Right lobe of liver (tissue), 4 donors: ENCODE results near the gene FOXRED2.

Experiments
- POLR2A ChIP-seq: fragments of 450-650 bp; IDR thresholded peaks from one replicate; pipeline ENCODE4 v1.6.1; 2017; ENCODE audit warnings: antibody characterized with exemption, mild to moderate bottlenecking
- TF ChIP-seq, protein P1 (sequence below), 4 donors: fragments of 200-600 bp in 3 of 4; fragments of 450-650 bp in 1 of 4; IDR thresholded peaks; one replicate each; pipeline versions ENCODE4 v1.5.1 to v1.8.0; 2016 to 2022; ENCODE audit warnings: antibody characterized with exemption in 4 of 4, mild to moderate bottlenecking in 2 of 4
- donor health status: DM: no; HTN: no; CAD: no.
- donor health status: DM: no; HTN: no; CAD: no.
- donor health status: DM: no; HTN: yes; CAD: no.

- TF ChIP-seq, protein P1, sequence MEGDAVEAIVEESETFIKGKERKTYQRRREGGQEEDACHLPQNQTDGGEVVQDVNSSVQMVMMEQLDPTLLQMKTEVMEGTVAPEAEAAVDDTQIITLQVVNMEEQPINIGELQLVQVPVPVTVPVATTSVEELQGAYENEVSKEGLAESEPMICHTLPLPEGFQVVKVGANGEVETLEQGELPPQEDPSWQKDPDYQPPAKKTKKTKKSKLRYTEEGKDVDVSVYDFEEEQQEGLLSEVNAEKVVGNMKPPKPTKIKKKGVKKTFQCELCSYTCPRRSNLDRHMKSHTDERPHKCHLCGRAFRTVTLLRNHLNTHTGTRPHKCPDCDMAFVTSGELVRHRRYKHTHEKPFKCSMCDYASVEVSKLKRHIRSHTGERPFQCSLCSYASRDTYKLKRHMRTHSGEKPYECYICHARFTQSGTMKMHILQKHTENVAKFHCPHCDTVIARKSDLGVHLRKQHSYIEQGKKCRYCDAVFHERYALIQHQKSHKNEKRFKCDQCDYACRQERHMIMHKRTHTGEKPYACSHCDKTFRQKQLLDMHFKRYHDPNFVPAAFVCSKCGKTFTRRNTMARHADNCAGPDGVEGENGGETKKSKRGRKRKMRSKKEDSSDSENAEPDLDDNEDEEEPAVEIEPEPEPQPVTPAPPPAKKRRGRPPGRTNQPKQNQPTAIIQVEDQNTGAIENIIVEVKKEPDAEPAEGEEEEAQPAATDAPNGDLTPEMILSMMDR (IDR thresholded peaks at IDR 0.05), result no peak
- TF ChIP-seq POLR2A, result no peak
Observed at GRCh38 chr22:36456464-36456845, 50.4 kb downstream of the FOXRED2 start.
